ENCODE data around the gene SPTB. TPM values are rescaled to one million over a fixed set of nuclear protein-coding genes. Genes with fewer than 3 reads are reported as not detected.
"Not testable (repeated sequence)": the region's sequence is repeated elsewhere in the genome, so short reads cannot be mapped to it uniquely, and the experiment has no call there.

SPTB gene
- total RNA-seq, 1 donor from 2014 or later, result 113 TPM

GRCh38 chr14:64826845-64827244, 52.9 kb downstream of the SPTB start:
- no peak for DNase-seq (ENCODE audit: low spot score)
- intact Hi-C loops (cut with DNase I), result no loop called here

- no peak for DNase-seq (ENCODE audit: low spot score)
- intact Hi-C loops (cut with DNase I), result no loop called here
Measured at GRCh38 chr14:64826333-64826732, 53.4 kb downstream of the SPTB start.

DNA sequence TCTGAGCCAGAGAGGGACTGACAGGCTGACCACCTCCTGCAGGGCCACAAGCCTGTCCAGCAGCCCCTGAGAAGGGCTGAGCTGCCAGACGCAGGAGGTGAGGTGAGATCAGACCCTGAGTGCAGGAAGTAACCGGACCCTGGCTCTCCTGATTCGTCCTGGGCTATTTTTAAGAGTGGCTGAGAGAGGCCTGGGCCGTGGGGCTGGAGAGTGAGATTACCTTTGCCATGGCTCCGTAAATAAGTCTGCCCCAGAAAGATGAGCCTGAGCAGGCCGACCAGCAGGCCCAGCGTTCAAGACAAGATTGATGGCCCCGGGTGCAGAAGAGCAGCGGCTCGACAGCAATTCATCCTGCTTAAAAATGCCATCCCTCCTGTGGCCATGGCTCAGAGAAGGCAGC, 54.2 kb downstream of the SPTB start:
- DNase-seq (ENCODE audit: low spot score), result no peak
- intact Hi-C loops (cut with DNase I), result loop anchor here (2.0 kb wide), 1 partner anchor 53 kb away; the partner anchor contains the start of gene SPTB

- intact Hi-C loops (cut with DNase I), result loop anchor here (2.0 kb wide), 1 partner anchor 54 kb away; the partner anchor contains the start of gene SPTB
Measured at GRCh38 chr14:64825006-64825405, 54.7 kb downstream of the SPTB start.

DNA sequence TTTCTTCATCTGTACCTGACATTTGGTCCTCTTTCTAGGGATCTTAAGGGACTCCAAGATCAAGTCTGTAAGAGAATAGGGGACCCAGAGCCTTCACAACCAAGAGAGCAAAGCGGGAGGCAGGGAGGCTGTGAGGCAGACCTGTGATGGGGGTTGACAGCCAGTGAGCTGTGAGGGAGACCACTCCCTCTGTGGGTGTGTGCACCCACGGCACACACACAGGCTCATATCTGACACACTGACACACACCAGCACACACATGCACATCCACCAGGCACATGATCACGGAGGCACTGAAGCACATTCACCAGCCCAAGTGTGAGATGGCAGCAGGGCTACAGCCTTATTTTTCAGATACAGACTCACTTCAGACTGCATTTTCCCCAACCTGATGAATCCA, 55.2 kb downstream of the SPTB start:
- DNase-seq (ENCODE audit: low spot score), result no peak
- intact Hi-C loops (cut with DNase I), result loop anchor here (2.0 to 5.0 kb wide), 3 partner anchors 54 to 158 kb away; partner anchors contain the start of gene SPTB

More at GRCh38 chr14:64825006-64825405, 54.7 kb downstream of the SPTB start:
- no peak for DNase-seq (ENCODE audit: low spot score)

GRCh38 chr14:64823305-64823861, 56.3 kb downstream of the SPTB start:
- peak; percentile 89 for DNase-seq (ENCODE audit: low spot score)
- intact Hi-C loops (cut with DNase I), result loop anchor here (5.0 kb wide), 2 partner anchors 69 to 159 kb away; no protein-coding TSS in a partner anchor

- DNase-seq (ENCODE audit: low spot score), result no peak
- intact Hi-C loops (cut with DNase I), result loop anchor here (5.0 kb wide), 2 partner anchors 71 to 161 kb away; no protein-coding TSS in a partner anchor
Measured at GRCh38 chr14:64821651-64822050, 58.1 kb downstream of the SPTB start.

DNA sequence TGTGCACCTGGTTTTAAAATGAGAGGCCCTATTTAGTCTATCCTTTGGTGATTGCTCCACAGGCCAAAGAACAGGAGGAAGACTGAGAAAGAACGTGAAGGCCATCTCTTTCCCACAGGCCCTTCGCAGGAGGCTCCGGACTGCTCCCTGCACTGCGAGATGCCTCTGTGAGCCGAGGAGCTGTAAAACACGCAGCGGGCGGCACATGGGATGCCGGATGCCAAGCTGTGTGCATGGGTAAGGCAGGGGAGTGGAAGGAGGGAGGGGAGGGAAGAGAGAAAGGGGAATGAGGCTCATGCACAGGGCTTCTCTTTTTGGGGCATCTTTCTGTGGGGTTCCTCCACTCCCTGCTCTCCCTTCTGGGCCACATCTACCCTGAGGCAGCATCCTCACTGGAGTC, 61.6 kb downstream of the SPTB start:
- no peak for DNase-seq (ENCODE audit: low spot score)
- intact Hi-C loops (cut with DNase I), result no loop called here

DNA sequence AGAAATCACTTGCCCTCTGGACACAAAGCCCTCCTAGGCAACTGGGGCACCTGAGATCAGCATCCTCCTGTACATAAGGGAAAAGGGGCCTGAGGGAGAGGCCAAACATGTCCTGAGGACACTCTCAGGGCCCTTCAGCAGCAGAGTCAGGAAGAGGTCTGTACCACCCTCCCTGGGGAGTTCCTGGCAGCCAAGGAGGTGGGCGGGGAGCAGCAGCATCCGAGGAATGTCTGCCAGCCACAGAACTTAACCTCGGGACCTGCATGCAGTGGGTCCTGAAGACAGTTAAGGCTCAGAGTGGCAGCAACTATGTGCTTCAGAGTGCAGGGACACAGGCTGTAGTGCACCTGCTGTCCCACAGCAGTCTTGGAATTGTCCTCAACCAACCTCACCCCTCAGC, 62.1 kb downstream of the SPTB start:
- intact Hi-C loops (cut with DNase I), result no loop called here
- DNase-seq (ENCODE audit: low spot score), result no peak

DNA sequence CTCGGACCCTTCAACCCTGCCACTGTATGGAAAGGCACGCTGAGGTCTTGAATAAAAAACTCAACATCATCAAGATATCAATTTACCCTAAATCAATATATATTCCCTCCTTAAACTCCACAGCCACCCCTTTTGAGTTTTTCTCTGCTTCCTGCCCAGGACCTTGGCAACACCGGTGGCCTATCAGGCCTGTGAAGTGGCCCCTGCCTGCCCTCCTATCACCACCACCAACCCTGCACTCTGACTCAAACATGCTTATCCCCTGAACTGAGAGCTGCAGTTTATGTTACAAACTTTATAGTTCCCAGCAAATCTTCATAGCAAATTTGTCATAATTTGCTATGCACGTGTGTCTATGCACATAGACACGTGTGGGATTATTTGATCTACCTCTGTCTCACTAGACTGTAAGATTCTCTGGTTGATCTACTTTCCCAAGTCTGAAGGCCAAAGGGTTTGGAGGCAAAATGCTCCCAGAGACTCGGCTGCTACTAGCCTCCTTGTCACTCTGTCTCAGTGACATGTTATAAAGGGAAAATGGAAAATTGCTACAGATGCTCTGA, 63.4 kb downstream of the SPTB start:
- DNase-seq (ENCODE audit: low spot score), result no peak
- intact Hi-C loops (cut with DNase I), result no loop called here

DNA sequence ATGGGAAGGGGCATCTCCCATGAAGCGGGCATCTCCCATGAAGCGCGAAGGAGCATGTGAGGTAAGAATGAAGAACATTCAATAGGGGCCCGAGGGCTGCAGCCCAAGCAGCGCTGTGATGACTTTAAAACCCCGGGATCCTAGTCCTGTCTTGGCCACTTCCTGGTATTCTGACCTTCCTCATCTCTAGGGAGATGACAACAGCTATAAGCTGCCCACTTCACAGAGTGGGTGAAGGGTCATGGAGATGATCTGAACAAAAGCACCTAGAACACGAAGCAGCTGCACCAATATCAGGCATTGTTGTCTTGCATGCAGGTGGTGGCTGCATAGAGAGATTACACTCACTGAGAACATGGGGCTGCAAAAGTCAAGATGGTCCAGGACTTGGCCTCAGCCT, 64.5 kb downstream of the SPTB start:
- intact Hi-C loops (cut with DNase I), result no loop called here
- DNase-seq (ENCODE audit: low spot score), result no peak

DNA sequence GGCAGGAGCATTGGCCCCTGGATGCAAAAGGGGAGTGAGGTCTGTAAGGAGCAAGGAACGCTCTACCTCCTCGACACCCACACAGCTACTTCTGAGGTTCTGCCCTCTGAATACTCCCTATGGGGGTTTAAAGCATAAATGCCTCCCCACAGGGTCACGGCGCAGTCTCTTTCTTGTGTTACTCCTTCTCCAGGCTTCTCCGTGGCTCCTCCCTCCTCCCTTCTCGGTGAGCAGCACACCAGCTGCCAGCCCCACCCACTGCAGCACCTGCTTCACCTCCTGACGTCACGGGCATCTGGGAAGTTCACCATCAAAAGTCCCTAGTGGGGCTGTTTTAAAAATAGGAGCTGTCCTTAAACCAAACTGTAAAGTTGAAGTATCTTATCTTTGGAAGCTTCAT, 67.3 kb downstream of the SPTB start:
- DNase-seq (ENCODE audit: low spot score), result no peak
- intact Hi-C loops (cut with DNase I), result no loop called here

DNA sequence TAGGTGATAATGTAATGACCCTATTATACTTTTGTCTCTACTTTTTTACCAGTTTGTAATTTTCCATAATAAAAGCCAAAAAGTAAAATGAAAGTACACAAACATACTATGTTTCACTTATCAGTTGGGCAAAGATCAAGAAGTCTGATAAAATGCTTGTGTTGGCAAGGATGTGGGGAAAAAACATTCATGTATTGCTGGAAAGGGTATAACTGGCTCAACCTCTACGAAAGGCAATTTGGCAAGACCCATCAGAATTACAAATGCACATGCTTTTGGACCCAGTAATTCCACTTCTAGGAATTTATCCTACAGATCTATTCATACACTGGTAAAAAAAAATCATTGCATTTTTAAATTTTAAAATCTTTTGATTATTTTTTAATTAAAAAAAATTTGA, 68.0 kb downstream of the SPTB start:
- no peak for DNase-seq (ENCODE audit: low spot score)
- intact Hi-C loops (cut with DNase I), result no loop called here

GRCh38 chr14:64808449-64808848, 71.3 kb downstream of the SPTB start:
- DNase-seq (ENCODE audit: low spot score), result no peak
- intact Hi-C loops (cut with DNase I), result no loop called here

DNA sequence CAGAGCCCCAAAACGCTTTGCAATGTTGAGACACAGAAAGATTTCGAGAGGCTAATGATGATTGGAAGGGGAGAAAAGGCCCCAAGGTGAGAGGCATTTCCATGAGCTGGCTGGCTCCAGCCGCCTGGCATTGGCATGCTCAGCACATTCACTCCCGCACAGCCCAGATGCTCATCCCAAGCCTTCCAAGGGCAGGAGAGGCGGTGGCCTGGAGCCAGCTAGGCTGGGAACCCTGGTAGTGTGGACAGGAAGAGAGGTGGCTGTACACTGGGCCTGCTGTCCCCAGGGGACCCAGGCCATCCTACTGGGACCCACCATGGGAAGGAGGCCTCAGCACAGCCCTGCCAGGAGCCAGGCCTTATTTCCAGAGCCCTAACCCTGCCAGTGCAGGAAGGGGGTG, 72.2 kb downstream of the SPTB start:
- DNase-seq (ENCODE audit: low spot score), result no peak
- intact Hi-C loops (cut with DNase I), result no loop called here

GRCh38 chr14:64806862-64807495, 72.7 kb downstream of the SPTB start:
- DNase-seq (ENCODE audit: low spot score), result no peak
- intact Hi-C loops (cut with DNase I), result no loop called here

GRCh38 chr14:64806202-64806861, 73.4 kb downstream of the SPTB start:
- no peak for DNase-seq (ENCODE audit: low spot score)
- intact Hi-C loops (cut with DNase I), result no loop called here

GRCh38 chr14:64805646-64806045, 74.1 kb downstream of the SPTB start:
- DNase-seq (ENCODE audit: low spot score), result peak; percentile 17

DNA sequence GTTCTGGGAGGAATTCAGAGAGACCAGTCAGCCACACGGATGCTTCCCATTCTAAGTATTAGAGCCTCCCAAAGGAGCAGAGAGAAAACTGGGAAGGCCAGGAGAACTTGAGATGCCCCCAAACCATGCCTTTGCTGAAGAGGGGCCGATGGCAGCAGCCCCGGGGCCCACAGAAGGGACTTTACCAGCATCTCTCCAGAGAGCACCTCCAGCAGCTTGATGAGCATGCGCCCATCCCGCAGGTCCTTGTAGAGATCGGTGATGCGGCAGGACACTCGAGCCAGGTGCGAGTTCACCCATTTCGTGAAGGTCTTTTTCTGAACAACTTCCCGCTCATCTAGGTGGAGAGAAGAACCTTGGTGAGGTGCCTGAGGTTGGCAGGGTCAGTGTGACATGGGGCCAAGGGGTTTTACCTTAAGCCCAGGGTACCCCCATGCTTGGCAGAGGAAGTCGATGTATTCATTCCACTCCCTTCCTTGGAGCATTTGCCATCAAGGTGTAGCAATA, 74.9 kb downstream of the SPTB start:
- intact Hi-C loops (cut with DNase I), result loop anchor here (5.0 kb wide), 1 partner anchor 87 kb away; no protein-coding TSS in a partner anchor

More at GRCh38 chr14:64805646-64806045, 74.1 kb downstream of the SPTB start:
- intact Hi-C loops (cut with DNase I), result not testable (repeated sequence)

GRCh38 chr14:64801800-64802199, 77.9 kb downstream of the SPTB start:
- no peak for DNase-seq (ENCODE audit: low spot score)
- intact Hi-C loops (cut with DNase I), result loop anchor here (5.0 kb wide), 1 partner anchor 91 kb away; no protein-coding TSS in a partner anchor

More for the DNA sequence above, 74.9 kb downstream of the SPTB start:
- peak; percentile 61 for DNase-seq (ENCODE audit: low spot score)
